ENCODE results near the gene TOMM70.

Gene TOMM70

DNA sequence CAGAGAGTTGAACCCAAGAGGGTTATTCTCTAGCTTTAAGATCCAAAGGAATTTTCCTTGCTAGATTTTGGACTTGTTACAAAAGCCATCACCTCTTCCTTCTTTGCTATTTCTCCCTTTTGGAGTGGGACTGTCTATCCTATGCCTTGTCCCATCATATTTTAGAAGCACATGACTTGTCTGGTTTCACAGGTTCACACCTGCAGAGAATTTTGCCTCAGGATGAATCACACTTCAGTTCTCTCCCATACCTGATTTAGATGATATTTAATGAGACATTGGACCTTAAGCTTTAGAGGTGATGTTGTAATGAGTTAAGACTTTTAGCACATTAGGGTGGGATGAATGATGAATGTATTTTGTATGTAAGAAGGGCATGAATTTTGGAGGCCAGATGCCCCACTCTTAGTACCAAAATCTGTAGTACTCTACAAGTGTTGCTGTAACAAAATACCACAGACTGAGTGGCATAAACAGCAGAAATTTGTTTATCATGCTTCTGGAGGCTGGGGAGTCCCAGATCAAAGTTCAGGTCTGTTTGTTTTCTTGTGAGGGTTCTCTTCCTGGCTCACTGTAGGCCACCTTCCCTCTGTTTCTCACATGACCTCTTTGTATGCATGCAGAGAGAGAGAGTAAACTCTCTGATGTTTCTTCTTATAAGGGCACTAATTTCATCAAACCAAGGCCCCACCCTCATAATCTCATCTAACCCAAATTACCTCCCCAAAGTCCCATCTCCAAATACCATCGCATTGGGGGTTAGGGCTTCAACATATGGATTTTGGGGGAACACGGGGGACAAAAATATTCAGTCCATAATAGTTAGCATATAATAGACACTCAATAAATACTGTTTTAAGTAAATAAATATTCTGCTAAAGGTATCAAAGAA, 10.4 kb upstream of the TOMM70 start:
- DNase-seq (ENCODE audit: low spot score) = no peak

DNA sequence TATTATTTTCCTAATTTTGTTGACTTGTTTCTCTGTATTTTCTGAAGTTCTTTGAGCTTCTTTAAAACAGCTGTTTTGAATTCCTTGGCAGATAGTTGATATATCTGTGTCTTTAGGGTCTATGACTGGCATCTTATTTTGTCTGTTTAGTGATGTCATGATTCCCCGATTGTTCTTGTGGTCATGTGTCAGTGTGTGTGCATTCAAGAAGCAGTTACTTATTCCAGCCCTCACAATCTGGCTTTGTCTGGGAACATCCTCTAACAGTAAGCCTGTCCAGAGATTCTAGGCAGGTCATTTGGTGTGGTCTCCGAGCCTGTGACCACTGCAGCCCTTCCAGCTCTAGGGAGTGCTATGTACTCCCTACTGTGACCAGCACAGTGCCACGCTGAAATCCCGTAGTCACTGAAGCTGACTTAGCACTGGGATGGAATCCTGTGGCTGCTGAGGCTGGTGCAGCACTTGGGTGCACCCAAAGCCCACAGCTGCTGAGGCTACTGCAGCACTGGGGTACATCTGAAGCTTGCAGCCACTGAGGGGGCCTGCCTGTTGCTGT, 7.2 kb upstream of the TOMM70 start:
- DNase-seq (ENCODE audit: low spot score) = no peak

DNA sequence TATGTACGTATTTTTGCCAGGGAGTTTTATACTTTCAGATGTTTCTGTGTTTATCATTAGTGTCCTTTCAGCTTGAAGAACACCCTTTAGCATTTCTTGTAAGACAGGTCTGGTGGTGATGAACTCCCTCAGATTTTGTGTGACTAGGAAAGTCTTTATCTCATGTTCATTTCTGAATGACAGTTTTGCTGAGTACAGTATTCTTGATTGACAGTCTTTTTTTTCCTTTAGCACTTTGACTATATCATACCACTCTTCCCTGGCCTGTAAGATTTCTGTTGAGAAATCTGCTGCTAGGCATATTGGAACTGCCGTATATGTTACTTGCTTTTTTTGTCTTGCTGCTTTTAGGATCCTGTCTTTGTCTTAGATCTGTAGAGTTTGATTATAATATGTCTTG, 6.3 kb upstream of the TOMM70 start:
- DNase-seq (ENCODE audit: low spot score) = no peak

DNA sequence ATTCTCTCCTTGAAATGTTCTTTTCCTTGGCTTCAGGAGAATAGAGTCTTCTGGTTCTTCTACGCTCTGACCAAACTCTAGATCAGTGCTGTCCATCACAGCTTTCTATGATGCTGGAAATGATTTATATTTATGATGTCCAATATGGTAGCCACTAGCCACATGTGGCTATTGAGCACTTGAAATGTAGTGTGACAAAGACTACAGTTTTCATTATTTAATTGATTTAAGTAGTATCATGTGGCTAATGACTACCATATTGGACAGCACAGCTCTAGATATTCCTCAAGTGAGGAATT, 3.3 kb upstream of the TOMM70 start:
- DNase-seq (ENCODE audit: low spot score) = no peak

DNA sequence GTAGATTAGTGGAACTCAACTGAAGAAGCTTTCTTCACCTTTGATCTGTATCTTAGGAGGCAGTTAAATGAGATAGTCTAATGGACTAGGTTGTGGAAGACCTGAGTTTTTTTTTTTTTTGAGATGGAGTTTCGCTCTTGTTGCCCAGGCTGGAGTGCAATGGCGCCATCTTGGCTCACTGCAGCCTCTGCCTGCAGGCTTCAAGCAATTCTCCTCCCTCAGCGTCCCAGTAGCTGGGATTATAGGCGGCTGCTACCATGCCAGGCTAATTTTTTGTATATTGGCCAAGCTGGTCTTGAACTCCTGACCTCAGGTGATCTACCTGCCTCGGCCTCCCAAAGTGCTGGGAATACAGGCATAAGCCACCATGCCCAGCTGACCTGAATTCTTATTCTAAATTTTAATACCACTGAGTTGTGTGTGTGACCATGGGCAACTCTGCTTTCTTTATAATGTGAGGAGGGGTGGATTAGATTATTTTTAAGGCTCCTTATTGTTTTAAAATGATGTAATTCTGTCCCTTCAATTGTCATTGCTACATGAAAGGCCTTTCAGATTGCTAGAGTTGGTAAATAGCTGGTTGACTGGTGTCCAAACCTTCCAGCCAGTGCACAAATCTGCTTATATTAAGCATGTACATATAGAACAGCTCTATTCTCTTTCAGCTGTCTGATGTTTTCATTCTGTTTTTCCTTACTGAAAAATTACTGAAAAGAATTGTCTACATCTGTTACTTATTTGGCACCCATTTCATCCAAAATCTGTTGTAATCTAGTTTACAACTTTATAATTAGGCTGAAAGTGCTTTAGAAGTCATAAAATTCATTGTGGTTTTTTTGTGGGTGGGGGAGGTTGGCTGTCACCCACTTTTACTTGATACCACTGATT, 2.7 kb upstream of the TOMM70 start:
- DNase-seq (ENCODE audit: low spot score) = peak; percentile 49

DNA sequence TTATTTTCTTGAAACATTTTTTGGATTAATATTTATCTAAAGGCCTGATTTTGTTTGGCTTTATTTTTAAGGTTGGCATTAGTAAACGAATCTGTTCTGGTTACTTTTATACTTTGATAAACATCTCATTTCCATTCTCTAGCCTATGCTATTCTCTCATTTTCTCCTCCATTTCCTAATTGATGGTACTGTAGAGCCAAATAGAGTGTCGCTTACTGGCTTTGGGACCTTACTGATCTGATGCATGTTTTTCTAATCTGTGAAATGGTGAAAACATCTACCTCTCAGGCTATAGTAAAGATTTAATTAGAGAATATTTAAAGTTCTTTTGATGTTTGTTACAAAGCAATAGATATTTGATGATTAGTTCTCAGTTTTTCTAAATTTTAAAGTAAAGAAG, 2.0 kb upstream of the TOMM70 start:
- DNase-seq (ENCODE audit: low spot score) = peak; percentile 38

DNA sequence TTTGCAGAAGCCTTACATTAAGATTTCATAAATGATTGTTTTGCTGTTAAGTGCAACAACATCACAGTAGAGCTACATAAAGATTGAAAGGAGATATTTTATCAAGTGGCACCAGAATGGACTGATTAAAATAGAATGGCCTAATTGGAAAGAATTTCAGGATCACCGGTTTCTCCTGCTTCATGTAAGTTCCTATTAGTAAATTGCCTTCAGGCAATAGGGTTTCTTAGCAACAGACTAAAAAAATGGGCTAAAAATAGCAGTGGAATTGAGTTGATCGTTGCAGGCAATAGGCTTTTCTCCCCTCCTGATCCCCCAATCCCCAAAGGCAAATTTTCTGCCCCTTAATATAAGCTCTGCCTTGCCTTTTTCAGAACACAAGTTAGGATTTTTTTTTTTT, 1.4 kb upstream of the TOMM70 start:
- DNase-seq (ENCODE audit: low spot score) = peak; percentile 58

DNA sequence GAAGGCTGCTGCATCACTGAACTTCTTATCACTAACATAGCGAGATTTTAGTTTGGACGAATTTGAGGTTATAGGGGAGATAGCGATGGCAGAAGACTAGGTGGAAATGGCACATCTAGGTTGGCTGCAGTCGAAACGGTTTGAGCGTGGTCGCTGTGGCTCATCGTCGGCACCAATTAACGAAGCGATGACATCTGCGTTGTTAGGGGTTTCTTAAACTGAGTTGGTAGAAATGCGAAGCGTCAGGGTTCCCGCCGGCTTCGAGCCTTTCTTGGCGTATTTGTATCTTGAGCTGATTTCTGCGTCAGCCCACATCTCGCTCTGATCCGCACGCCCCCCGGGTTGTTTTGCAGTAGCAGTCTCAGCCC, 769 bp upstream of the TOMM70 start:
- no peak for DNase-seq (ENCODE audit: low spot score)

DNA sequence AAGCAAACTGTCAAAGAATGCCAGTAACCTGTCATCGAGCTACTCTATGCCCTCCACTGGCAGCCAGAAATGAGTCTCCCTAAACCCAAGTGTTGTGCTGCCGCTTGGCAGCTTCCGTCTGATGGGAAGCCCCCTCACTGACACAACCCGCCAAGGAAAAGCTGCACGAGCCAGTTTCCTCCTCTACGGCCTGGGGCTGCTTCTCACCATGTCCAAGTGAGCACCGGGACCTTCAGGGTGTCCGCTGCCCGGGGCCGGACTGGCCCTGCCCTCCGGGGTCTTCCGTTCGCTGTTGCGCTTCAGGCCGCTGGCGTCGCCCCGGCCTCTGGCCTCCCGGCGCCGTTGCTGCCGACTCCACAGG, 490 bp downstream of the TOMM70 start:
- peak; percentile 66 for DNase-seq (ENCODE audit: low spot score)

DNA sequence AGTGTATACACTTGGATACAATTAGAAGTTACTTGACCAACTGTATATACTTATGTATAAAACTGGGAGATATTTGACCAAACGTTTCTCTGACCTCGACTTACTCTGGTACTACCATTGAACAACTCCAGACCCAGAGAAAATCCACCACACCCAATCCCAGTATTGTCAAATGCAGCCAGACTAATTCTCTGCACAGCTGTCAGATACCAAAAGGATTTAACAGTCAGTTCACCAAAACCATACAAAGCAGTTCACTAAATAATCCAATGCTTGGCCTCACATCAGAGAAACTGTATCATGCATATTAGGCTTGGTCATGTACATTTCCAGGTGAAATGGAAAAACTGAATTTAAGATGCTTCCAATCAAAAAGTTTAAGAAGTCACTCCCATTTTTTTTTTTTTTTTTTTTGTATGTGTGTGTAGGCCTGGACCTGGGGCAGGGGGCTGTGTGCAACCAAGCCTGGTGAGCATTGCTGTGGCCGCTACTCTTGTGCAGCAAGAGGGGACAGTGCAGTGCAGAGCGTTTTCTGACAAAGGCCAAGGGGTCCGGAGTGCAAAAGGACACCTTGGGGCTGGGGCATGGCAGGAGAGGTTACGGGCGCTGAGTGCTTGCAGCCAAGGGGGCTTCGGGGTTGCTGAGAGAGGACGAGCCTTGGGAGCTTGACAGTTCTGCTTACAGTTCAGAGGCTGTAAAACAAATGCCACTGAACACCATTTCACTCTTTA, 1.4 kb downstream of the TOMM70 start:
- DNase-seq (ENCODE audit: low spot score) = peak; percentile 6

DNA sequence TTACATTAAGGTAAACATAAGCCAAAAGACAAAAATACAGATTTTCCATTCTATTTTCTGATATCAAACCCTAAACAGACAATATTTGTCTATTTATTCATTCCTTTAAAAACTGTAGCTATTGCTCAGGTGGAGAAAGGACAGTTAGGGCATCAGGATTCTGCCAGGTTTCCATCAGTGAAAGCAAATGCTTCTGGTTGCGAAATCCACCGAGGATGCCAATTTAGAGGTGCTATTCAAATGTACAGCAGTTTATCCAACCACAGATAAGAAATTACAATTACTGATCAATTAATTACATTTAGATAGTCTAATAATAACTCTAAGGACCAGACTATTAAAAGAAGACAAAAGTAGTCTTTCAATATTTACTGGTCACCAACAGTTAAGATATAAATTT, 3.9 kb downstream of the TOMM70 start:
- no peak for DNase-seq (ENCODE audit: low spot score)

DNA sequence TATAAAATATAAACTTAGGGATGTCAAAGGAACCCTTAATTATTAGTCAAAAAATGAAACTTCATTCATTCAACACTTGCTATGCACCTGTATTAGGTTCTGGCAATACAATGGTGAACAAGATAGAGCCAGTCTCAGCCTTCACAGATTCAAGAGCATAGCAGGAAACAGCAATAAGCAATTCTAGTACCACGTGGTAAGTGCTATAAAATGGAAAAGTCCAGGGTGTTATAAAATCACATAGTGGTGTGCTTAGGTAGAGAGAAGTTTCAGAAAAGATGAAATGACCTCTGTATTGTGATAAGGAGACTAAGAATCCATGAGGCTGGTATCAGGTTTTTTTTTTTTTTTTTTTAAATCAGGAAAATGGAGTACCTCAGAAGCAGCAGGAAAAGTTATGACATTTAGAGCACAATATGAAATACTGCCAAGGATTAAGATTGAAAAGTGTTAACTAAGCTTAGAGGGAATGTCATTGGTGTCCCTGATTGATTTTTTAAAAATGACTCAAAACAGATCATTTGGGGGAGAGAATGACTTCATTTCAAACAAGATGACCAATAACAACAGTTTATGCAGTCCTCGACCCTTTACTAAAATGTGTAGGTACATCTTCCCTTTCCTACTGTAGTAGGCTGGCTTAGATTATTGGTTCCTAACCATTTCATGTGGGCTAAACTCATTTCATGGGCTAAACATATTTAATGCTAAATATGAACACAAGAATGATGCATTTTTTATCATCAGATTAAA, 5.0 kb downstream of the TOMM70 start:
- no peak for DNase-seq (ENCODE audit: low spot score)

DNA sequence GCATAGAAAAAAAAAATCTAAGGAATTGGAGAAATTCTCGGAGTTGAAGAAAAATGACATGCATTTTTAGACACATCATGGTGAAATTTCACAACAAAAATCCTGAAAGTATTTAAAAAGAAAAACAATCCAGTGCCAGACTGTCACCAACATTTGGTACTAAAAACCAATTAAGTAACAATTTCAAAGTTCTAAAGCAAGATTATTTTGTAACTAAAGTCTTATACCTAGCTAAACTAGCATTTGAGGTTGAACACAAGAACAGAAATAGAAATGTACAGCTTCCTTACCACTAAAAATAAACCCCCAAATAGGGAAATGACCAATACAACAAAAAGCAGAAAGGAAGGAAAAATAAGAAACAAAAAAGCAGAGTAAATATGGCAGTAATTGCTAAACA, 11.9 kb downstream of the TOMM70 start:
- no peak for DNase-seq (ENCODE audit: low spot score)

DNA sequence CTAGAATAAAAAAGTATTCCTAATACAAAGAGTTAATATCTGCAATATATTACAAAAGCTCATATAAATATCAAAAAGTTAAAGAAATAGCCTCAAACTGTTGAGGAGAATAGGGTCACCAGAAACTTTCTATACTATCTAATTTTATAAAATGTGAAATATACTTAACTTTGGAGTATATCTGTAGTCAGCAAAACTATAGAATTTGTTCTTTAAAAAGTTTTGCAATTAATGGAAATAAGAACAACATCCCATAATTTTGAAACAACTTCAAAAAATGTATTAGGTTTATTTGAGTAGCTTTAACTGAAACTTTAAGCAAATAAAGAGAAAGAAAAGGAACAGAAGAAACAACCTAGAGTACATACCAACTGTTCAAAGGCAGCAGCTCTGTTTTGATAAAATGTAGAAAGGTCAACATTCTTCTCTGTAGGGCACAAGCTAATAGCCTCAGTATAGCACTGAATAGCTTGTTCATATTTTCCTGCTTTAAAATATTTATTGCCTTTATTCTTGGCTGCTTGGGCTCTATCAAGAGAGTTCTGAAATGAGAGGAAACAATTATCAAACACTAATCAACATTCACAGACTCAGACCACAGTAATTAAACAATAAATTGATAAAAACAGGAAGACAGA, 14.3 kb downstream of the TOMM70 start:
- DNase-seq (ENCODE audit: low spot score) = no peak

DNA sequence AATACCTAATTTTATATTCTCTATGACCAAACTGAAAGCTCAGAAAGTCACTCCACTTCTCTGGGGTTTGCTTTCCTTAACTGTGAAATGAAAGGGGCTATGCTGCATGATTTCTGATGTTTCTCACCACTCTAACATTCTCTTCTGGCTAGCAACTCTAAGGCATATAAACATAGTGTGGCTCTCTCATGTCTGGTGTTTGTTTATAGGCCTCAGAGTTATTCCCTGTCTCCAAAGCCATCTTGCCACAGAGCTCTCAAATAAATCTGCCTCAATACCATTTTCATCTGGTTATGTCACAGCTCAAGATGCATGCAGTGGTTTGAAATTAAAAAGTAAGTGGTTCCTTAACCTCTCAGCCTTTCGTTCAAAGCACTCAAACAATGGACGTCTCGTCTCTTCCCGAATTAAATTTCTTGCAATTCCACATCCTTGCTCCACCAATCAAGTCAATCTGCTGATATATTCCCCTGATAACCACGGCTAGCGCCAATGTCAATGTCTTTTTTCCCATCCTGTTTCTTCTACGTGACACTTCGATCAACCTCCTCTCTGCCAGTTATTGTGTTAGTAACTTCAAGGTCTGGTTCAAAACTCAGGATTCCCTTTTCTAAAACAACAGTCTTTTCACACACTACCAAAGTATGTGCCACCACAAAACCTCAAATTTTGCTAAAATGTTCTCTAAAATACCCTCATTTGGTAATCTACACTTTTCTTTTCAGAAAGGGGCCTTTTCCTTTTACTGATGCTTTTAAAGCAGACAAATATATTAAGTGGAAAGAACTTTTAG, 16.0 kb downstream of the TOMM70 start:
- DNase-seq (ENCODE audit: low spot score) = no peak

DNA sequence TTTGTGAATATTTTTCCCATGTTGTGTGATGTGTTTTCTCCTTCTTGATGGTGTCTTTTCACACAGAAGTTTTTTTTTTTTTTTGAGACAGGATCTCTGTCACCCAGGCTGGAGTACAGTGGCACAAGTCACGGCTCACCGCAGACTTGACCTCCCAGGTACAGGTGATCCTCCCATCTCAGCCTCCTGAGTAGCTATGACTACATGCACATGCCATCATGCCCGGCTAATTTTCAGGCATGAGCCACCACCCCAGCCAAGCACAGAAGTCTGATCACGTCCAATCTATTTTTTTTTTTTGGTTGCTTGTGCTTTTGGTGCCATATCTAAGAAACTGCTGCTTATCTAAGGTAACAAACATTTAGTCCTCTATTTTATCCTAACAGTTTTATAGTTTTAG, 24.6 kb downstream of the TOMM70 start:
- DNase-seq (ENCODE audit: low spot score) = no peak

DNA sequence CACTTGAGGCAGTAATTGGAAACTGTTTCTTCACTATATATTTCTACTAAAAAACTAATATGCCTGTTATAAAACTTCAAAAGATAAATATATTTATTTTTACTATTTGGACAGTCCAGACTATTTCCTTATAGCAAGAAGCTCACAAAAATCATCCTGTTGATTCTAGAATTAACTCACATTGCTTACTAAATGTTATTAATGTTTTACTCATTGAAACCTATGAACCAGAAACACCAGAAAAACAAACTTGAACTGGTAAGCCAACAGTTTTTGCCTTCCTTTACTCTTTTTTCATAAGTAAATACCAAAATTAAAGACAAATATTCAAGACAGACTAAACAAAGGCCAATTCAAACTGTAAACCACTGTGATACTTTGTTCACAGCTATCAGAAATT, 26.4 kb downstream of the TOMM70 start:
- no peak for DNase-seq (ENCODE audit: low spot score)

DNA sequence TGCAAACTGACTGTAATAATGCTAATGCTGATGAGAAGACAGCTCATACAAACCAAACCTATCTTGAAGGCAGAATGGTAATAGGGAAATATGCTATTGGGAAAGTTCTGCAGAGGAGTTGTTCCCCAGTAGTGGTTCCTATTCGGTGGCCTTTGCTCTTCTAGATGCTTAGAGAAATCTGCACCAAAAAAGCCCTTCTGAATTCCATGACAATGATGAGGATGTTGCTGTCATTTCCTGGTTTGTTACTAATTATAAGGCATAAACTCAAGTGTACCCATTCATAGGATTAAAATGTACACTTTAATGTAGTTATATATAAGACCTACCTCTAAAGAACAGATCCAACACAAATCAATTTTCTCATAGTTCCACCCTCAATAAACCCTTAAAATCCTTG, 30.1 kb downstream of the TOMM70 start:
- no peak for DNase-seq (ENCODE audit: low spot score)

DNA sequence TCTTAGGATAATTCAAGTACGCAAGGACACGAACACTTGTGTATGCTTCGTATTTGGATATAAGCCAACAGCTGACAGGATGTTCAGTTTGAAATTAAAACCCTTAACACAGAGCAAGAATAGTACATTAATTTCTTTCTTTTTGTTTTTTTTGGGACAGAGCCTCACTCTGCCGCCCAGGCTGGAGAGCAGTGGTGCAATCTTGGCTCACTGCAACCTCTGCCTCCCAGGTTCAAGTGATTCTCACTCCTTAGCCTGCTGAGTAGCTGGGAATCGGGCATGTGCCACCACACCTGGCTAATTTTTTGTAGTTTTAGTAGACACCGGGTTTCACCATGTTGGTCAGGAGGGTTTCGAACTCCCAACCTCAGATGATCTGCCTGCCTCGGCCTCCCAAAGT, 32.4 kb downstream of the TOMM70 start:
- no peak for DNase-seq (ENCODE audit: low spot score)

DNA sequence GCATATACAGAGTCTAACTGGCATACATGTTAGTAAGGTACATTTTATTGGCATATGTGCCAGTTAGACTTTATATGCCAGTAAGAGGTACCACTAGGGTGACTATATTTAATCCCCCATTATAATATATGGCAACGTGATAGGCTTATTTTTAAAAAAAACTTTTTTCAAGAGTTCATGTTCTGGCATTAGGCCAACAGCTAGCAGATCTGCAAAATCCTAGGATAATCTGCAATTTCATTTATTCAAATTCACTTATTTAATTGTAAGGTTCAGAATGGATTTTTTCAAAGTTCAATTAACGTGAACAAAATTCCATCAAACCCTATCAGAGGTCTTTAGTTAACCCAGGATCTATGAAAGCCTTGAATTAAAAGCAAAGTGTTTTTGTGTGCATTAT, 34.5 kb downstream of the TOMM70 start:
- DNase-seq (ENCODE audit: low spot score) = no peak

DNA sequence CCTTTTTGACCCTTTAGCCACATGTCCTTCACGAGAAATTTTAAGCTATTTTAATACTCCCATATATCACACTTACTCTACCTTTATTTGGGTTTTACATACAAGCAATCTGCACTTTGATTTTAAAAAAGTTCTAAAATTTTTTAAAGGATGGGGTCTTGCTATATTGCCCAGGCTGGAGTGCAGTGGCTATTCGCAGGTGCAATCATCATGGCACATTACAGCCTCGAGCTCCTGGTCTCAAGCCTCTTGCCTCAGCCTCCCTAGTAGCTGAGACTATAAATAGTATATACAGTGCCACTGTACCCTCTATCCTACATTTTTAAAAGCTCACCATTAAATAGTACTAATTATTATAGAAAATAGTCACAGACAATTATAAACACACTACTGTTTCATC, 36.5 kb downstream of the TOMM70 start:
- DNase-seq (ENCODE audit: low spot score) = no peak

Data from NAMALWA (cell line).